GM10248 (cell line): ENCODE results near the gene OR2A7.
"Not testable (repeated sequence)": the region's sequence is repeated elsewhere in the genome, so short reads cannot be mapped to it uniquely, and the experiment has no call there.

Experiments
- CTCF ChIA-PET: fragments of 300-600 bp; sonication (Branson Sonifier 250); formaldehyde crosslinking; extraction: SDS; loops from one replicate; lab custom pipeline; 2021; ENCODE audit warnings: antibody characterized with exemption; lab: Yijun Ruan, JAX
- POLR2A ChIA-PET: fragments of 350-650 bp; sonication (Branson Sonifier 250); formaldehyde crosslinking; extraction: SDS; loops from one replicate; lab custom pipeline; 2020; ENCODE audit warnings: antibody characterized with exemption; lab: Yijun Ruan, JAX
- DNase-seq: peaks from one replicate; pipeline ENCODE4 v3.0.0; 2012; ENCODE audit errors: extremely low spot score

Gene OR2A7

DNA sequence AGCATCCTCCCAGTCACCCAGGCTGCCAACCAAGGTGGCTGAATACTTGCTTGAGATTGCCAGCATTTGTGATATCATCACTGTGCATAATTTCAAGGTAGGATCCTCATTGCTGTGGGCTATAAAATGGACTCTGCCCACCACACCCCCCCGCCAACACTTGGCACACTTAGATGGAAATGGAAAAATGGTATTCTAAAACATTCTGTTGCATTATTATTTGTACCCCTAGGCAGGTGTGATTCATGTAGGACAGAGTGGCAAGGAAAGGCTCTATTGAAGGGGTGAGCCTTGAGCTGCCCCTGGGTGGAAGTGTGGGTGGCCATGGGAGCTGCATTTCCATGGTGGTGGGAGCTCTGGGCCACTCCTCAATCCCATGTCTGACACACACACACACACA is 46.0 kb downstream of the OR2A7 start:
- DNase-seq, POLR2A ChIA-PET, CTCF ChIA-PET: not testable (repeated sequence)

DNA sequence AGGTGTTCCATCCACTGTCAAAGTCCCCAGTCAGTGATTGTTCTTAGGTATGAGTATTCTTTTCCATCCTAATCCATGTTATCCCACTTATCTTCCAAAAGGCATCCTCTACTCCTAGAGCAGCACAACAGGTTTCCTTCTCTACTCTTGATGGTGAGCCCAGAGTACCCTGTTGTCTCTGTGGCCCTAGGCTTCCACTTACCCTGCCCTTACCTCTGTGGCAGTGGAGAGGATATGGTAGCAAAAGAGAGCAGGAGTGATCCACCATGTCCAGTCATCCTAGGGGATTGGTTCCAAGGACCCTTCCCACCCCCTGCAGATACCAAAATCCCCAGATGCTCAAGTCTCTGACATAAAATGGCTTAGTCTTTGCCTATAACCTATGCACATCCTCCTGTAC is 47.4 kb downstream of the OR2A7 start:
- CTCF ChIA-PET, DNase-seq, POLR2A ChIA-PET: not testable (repeated sequence)
